NCI-H446 treated with DMSO at 0.1 percent for 48 hours (cell line): ENCODE results near the gene PYCR2.

Source experiments
- DNase-seq: peaks from one replicate; lab custom pipeline; 2025; lab: John Stamatoyannopoulos, UW

The PYCR2 gene

GRCh38 chr1:225876900-225877510 lies 47.0 kb downstream of the PYCR2 start:
- DNase-seq = no peak

GRCh38 chr1:225875044-225875815 lies 48.8 kb downstream of the PYCR2 start:
- DNase-seq = no peak

- DNase-seq = no peak
Measured at GRCh38 chr1:225874431-225874830, 49.6 kb downstream of the PYCR2 start.

DNA sequence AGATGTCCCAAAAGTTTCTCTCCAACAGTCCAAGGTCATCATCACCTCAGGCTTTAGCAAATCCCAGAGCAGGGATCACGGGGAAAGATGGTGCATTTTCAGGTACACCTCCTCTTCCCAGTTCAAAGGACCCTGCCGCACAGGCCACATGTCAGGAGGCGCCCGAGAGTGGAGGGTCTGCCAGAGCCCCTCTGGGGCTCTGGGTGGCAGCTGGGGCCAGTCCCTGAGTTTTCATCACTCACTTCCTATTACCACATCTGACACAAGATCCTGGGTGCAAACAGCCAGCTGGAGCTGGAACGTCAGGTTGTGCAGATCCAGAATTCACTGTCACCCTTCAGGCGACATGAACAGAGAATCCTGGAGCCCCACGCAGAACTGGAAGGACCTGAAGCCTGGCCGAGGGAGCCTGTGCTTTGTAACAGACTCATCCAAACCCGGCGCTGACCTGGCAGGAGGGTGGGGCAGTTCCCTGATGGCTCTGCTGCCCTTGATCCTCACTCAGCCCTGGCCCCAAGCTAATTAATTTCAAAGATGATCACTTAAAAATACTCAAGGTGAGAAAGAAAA lies 50.7 kb downstream of the PYCR2 start:
- DNase-seq = no peak

- DNase-seq = no peak
Measured at GRCh38 chr1:225872075-225872430, 52.0 kb downstream of the PYCR2 start.

GRCh38 chr1:225871359-225872074 lies 52.5 kb downstream of the PYCR2 start:
- DNase-seq = no peak

GRCh38 chr1:225870911-225871310 lies 53.1 kb downstream of the PYCR2 start:
- no peak for DNase-seq
